Stimulated activated CD8-positive, alpha-beta memory T cell treated with anti-CD3 and anti-CD28 coated beads, Interleukin-12 subunit alpha, Interleukin-12 subunit beta, amount 100 ng/mL, for 24 hours (primary cell): Measurements from ENCODE around the gene POU2AF1.
"Not testable (repeated sequence)": the region's sequence is repeated elsewhere in the genome, so short reads cannot be mapped to it uniquely, and the experiment has no call there.

Experiments used
- DNase-seq: peaks from one replicate; pipeline ENCODE4 v3.0.0-alpha.2; 2020; ENCODE audit errors: extremely low read depth

The POU2AF1 gene

GRCh38 chr11:111347002-111347722 is 31.9 kb downstream of the POU2AF1 start:
- no peak for DNase-seq

GRCh38 chr11:111344032-111344431 is 35.0 kb downstream of the POU2AF1 start:
- DNase-seq = no peak

GRCh38 chr11:111342329-111342728 is 36.7 kb downstream of the POU2AF1 start:
- no peak for DNase-seq

- DNase-seq = no peak
These were observed 39.2 kb downstream of the POU2AF1 start for GRCh38 chr11:111339758-111340388.

- DNase-seq = no peak
These were observed 42.4 kb downstream of the POU2AF1 start for GRCh38 chr11:111336582-111337256.

- no peak for DNase-seq
These were observed 43.0 kb downstream of the POU2AF1 start for GRCh38 chr11:111336062-111336461.

GRCh38 chr11:111335549-111335948 is 43.5 kb downstream of the POU2AF1 start:
- no peak for DNase-seq

- no peak for DNase-seq
These were observed 44.3 kb downstream of the POU2AF1 start for GRCh38 chr11:111334532-111335502.

- no peak for DNase-seq
These were observed 47.2 kb downstream of the POU2AF1 start for GRCh38 chr11:111331711-111332479.

GRCh38 chr11:111330234-111330893 is 48.7 kb downstream of the POU2AF1 start:
- DNase-seq = no peak

GRCh38 chr11:111329306-111330204 is 49.5 kb downstream of the POU2AF1 start:
- no peak for DNase-seq

GRCh38 chr11:111327908-111328624 is 51.0 kb downstream of the POU2AF1 start:
- no peak for DNase-seq

GRCh38 chr11:111326824-111327223 is 52.3 kb downstream of the POU2AF1 start:
- DNase-seq = no peak

GRCh38 chr11:111325259-111325658 is 53.8 kb downstream of the POU2AF1 start:
- no peak for DNase-seq

GRCh38 chr11:111324277-111324720 is 54.8 kb downstream of the POU2AF1 start:
- DNase-seq = no peak

GRCh38 chr11:111322534-111322933 is 56.5 kb downstream of the POU2AF1 start:
- DNase-seq = no peak

GRCh38 chr11:111320728-111321568 is 58.1 kb downstream of the POU2AF1 start:
- DNase-seq = no peak

GRCh38 chr11:111320199-111320598 is 58.9 kb downstream of the POU2AF1 start:
- not testable (repeated sequence) for DNase-seq
